Mesendoderm (in vitro differentiated cells): ENCODE measurements around the gene ST6GALNAC6.
"Not testable (repeated sequence)": the region's sequence is repeated elsewhere in the genome, so short reads cannot be mapped to it uniquely, and the experiment has no call there.

Source experiments
- DNase-seq: peaks from one replicate; pipeline ENCODE4 v3.0.0; 2013
- H2AK5ac ChIP-seq: 2 replicates; pipeline ENCODE4 v1.6.1; 2013; ENCODE audit warnings: low read length, inconsistent platforms
- H2BK120ac ChIP-seq: 2 replicates; pipeline ENCODE4 v1.6.1; 2013; ENCODE audit warnings: low read depth, mild to moderate bottlenecking, low read length, moderate library complexity, mixed read lengths
- H2BK15ac ChIP-seq: replicated peaks from 2 replicates; pipeline ENCODE4 v1.6.1; 2013; ENCODE audit warnings: low read depth, mild to moderate bottlenecking, moderate library complexity
- H2BK5ac ChIP-seq: 2 replicates; pipeline ENCODE4 v1.6.1; 2013; ENCODE audit warnings: low read length, inconsistent platforms
- H3K18ac ChIP-seq: 2 replicates; pipeline ENCODE4 v1.6.1; 2013; ENCODE audit warnings: mild to moderate bottlenecking, low read length, mixed read lengths
- H3K23ac ChIP-seq: one replicate; pipeline ENCODE4 v1.6.1; 2013; ENCODE audit warnings: low read length
- H3K27ac ChIP-seq: 2 replicates; pipeline ENCODE4 v1.5.1; 2013; ENCODE audit warnings: low read depth, mild to moderate bottlenecking, inconsistent platforms, low read length, moderate library complexity
- H3K27me3 ChIP-seq: 2 replicates; pipeline ENCODE4 v1.6.1; 2013; ENCODE audit warnings: low read length, control low read depth, mild to moderate bottlenecking, inconsistent platforms; ENCODE audit not compliant: insufficient read depth, poor library complexity
- H3K36me3 ChIP-seq: 2 replicates; pipeline ENCODE4 v1.6.1; 2013; ENCODE audit warnings: low read length, inconsistent platforms; ENCODE audit not compliant: control insufficient read depth, insufficient read depth
- H3K4ac ChIP-seq: one replicate; pipeline ENCODE4 v1.6.1; 2013; ENCODE audit warnings: low read depth, mild to moderate bottlenecking, low read length, moderate library complexity
- H3K4me1 ChIP-seq: 2 replicates; pipeline ENCODE4 v1.6.1; 2013; ENCODE audit warnings: low read depth, low read length, inconsistent platforms; ENCODE audit not compliant: control insufficient read depth
- H3K4me2 ChIP-seq: 2 replicates; pipeline ENCODE4 v1.6.1; 2013; ENCODE audit warnings: low read length
- H3K4me3 ChIP-seq: 2 replicates; pipeline ENCODE4 v1.5.1; 2013; ENCODE audit warnings: mild to moderate bottlenecking, low read length
- H3K56ac ChIP-seq: one replicate; pipeline ENCODE4 v1.6.1; 2013; ENCODE audit warnings: low read length
- H3K79me1 ChIP-seq: 2 replicates; pipeline ENCODE4 v1.6.1; 2013; ENCODE audit warnings: low read length, inconsistent platforms
- H3K79me2 ChIP-seq: 2 replicates; pipeline ENCODE4 v1.6.1; 2013; ENCODE audit warnings: mild to moderate bottlenecking, low read length; ENCODE audit not compliant: control insufficient read depth, insufficient read depth
- H3K9ac ChIP-seq: 2 replicates; pipeline ENCODE4 v1.6.1; 2013; ENCODE audit warnings: low read length, inconsistent platforms
- H4K5ac ChIP-seq: one replicate; pipeline ENCODE4 v1.6.1; 2013; ENCODE audit warnings: low read length
- H4K8ac ChIP-seq: one replicate; pipeline ENCODE4 v1.6.1; 2013; ENCODE audit warnings: low read depth, mild to moderate bottlenecking, control low read depth, low read length, moderate library complexity
- WGBS: extraction: QIAGEN DNeasy Blood & Tissue Kit; methylation state at CpG from one replicate; pipeline ENCODE4 v1.1.7; 2013; ENCODE audit warnings: low lambda C conversion rate, missing lambda C conversion rate; ENCODE audit not compliant: insufficient coverage; ENCODE audit errors: extremely low coverage; 5-methylcytosine and 5-hydroxymethylcytosine counted together

The ST6GALNAC6 gene

DNA sequence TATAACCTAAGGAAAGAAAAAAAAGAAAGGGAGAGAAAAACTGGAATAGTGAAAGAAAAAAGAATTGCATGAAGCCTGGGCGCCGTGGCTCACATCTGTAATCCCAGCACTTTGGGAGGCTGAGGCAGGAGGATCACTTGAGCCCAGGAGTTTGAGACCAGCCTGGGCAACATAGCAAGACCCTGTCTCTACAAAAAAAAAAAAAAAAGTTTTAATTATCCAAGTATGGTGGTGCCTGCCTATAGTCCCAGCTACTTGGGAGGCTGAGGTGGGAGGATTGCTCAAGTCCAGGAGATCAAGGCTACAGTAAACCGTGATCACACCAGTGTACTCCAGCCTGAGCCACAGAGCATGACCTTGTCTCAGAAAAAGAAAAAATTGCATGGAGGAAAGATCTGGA lies 17.7 kb downstream of the ST6GALNAC6 start:
- not testable (repeated sequence) for H2AK5ac ChIP-seq, H3K4ac ChIP-seq, H4K5ac ChIP-seq, H3K23ac ChIP-seq, H3K27ac ChIP-seq, H3K27me3 ChIP-seq, H3K4me1 ChIP-seq, H3K4me3 ChIP-seq, H2BK120ac ChIP-seq, H3K79me2 ChIP-seq, H4K8ac ChIP-seq, H3K56ac ChIP-seq, H3K9ac ChIP-seq, H3K4me2 ChIP-seq, H3K36me3 ChIP-seq, H2BK15ac ChIP-seq, DNase-seq, H3K18ac ChIP-seq, H2BK5ac ChIP-seq, H3K79me1 ChIP-seq
- no CpG with 5 or more reads among the region's 3 CpGs for WGBS

DNA sequence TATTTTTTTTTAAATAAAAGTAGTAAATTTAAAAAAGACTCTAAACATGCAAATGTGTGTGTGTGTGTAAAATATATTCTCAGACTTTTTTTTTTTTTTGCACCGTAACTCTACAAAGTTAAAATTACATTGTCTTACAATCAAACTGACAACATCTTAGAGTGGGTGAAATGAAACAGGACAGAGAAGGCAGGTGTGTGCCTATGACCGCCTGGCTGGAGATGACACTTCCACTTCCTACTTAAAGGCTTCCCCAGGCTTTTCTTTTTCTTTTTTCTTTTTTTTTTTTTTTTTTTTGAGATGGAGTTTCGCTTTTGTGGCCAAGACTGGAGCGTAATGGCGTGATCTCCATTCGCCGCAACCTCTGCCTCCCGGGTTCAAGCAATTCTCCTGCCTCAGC lies 19.3 kb downstream of the ST6GALNAC6 start:
- Histone ChIP-seq H3K4me3 (no peak overlapping the region), H4K8ac (no peak overlapping the region), H3K27ac (no peak overlapping the region)

GRCh38 chr9:127878652-127879390 lies 20.6 kb downstream of the ST6GALNAC6 start:
- WGBS, result no CpG with 5 or more reads among the region's 8 CpGs
- H3K4ac ChIP-seq, result no peak overlapping the region

More for the DNA sequence above, 19.3 kb downstream of the ST6GALNAC6 start:
- no peak overlapping the region for H3K18ac ChIP-seq
- H3K4ac ChIP-seq, result no peak overlapping the region
- H2BK5ac ChIP-seq, result no peak overlapping the region
- H2BK120ac ChIP-seq, result no peak overlapping the region
- H3K9ac ChIP-seq, result no peak overlapping the region
- no peaks in the 10 kb centered on the region for H3K79me1 ChIP-seq
- H3K79me2 ChIP-seq, result no peaks in the 10 kb centered on the region
- H2AK5ac ChIP-seq, result no peak overlapping the region
- H3K23ac ChIP-seq, result no peak overlapping the region
- H3K4me1 ChIP-seq, result no peaks in the 10 kb centered on the region
- H3K27me3 ChIP-seq, result no peaks in the 10 kb centered on the region
- H4K5ac ChIP-seq, result no peak overlapping the region
- H2BK15ac ChIP-seq, result no peak overlapping the region
- H3K56ac ChIP-seq, result no peak overlapping the region
- no peak for DNase-seq
- no peak overlapping the region for H3K4me2 ChIP-seq
- WGBS, result no CpG with 5 or more reads among the region's 8 CpGs
- no peaks in the 10 kb centered on the region for H3K36me3 ChIP-seq

DNA sequence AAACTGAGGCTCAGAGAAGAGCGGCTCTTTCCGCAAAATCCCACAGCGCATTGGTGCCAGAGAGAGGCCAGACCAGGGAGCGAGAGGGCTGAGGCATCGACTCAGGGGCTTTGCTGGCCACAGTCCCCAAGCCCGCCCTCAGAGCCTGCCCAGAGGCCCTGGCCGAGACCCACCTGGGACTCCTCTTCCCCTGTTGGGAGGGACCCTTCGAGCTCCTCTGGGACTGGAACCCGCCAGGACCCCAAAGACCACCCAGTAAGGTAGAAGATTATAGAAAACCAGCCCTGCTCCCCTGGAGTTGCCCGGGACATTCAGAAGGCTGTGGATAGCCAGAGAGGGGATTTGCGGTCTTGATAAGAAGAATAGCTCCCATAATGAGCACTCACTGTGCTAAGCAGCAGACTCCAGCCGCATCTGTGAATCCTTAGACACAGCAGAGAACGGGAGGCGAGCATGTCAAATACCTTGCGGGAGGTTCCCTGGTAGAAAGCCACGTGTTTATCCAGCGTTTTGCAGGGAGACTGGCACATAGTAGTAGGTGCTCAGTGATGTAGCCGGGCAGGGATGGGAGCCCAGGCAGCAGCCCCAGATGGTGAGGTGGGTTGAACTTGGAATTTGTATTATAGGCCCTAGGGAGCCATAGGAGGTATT lies 21.3 kb downstream of the ST6GALNAC6 start:
- no CpG with 5 or more reads among the region's 18 CpGs for WGBS
- Histone ChIP-seq H3K23ac (peak overlapping the region; percentile 99), H3K27ac (no peak overlapping the region)

More at GRCh38 chr9:127878652-127879390, 20.6 kb downstream of the ST6GALNAC6 start:
- Histone ChIP-seq H3K4me1 (no peaks in the 10 kb centered on the region), H2AK5ac (no peak overlapping the region), H3K79me1 (no peaks in the 10 kb centered on the region), H2BK15ac (no peak overlapping the region), H3K23ac (no peak overlapping the region), H3K56ac (peak overlapping the region; percentile 95), H3K27me3 (no peaks in the 10 kb centered on the region), H2BK120ac (no peak overlapping the region), H3K4me3 (no peak overlapping the region), H2BK5ac (no peak overlapping the region), H3K18ac (no peak overlapping the region), H4K8ac (no peak overlapping the region), H3K9ac (no peak overlapping the region), H3K36me3 (no peaks in the 10 kb centered on the region), H3K79me2 (no peaks in the 10 kb centered on the region), H4K5ac (no peak overlapping the region), H3K4me2 (no peak overlapping the region), H3K27ac (no peak overlapping the region)
- DNase-seq, result no peak

GRCh38 chr9:127877566-127877998 lies 21.8 kb downstream of the ST6GALNAC6 start, which contains the start of gene AK1:
Gene AK1, minus strand, starts transcription at chr9:127877675. Its CDS starts 3,058 bp downstream, at chr9:127874617.
- Histone ChIP-seq H3K4ac (no peak within 1 kb of the TSS), H3K79me1 (no peaks in the 10 kb centered on the region), H3K27me3 (no peaks in the 10 kb centered on the region), H4K5ac (peak within 1 kb of the TSS; percentile 56), H3K56ac (peak within 1 kb of the TSS; percentile 95), H2BK15ac (no peak within 1 kb of the TSS), H3K23ac (peak within 1 kb of the TSS; percentile 99), H3K79me2 (no peaks in the 10 kb centered on the region), H2BK120ac (no peak within 1 kb of the TSS), H3K18ac (peak within 1 kb of the TSS; percentile 54), H3K4me2 (peak within 1 kb of the TSS; percentile 93), H3K9ac (peak within 1 kb of the TSS; percentile 92), H2AK5ac (peak within 1 kb of the TSS; percentile 38), H2BK5ac (no peak within 1 kb of the TSS), H3K27ac (no peak within 1 kb of the TSS), H3K4me1 (no peaks in the 10 kb centered on the region), H3K4me3 (peak within 1 kb of the TSS; percentile 62), H3K36me3 (no peaks in the 10 kb centered on the region), H4K8ac (peak within 1 kb of the TSS; percentile 58)
- peak; percentile 59 for DNase-seq
- WGBS, result no CpG with 5 or more reads among the region's 44 CpGs

More for the DNA sequence above, 21.3 kb downstream of the ST6GALNAC6 start:
- H3K4me1 ChIP-seq, result no peaks in the 10 kb centered on the region
- H3K18ac ChIP-seq, result peak overlapping the region; percentile 19
- no peak overlapping the region for H3K4ac ChIP-seq
- peak overlapping the region; percentile 95 for H3K56ac ChIP-seq
- peak overlapping the region; percentile 62 for H3K4me3 ChIP-seq
- no peaks in the 10 kb centered on the region for H3K79me2 ChIP-seq
- peak; percentile 56 for DNase-seq
- no peak overlapping the region for H2BK120ac ChIP-seq
- no peak overlapping the region for H2BK15ac ChIP-seq
- no peak overlapping the region for H2BK5ac ChIP-seq
- H4K8ac ChIP-seq, result peak overlapping the region; percentile 58
- H3K4me2 ChIP-seq, result peak overlapping the region; percentile 93
- no peak overlapping the region for H2AK5ac ChIP-seq
- no peaks in the 10 kb centered on the region for H3K36me3 ChIP-seq
- no peaks in the 10 kb centered on the region for H3K27me3 ChIP-seq
- H4K5ac ChIP-seq, result peak overlapping the region; percentile 56
- H3K9ac ChIP-seq, result peak overlapping the region; percentile 92
- no peaks in the 10 kb centered on the region for H3K79me1 ChIP-seq
